Measurements from ENCODE around the gene TBPL1. TPM values are rescaled to one million over a fixed set of nuclear protein-coding genes. Genes with fewer than 3 reads are reported as not detected.

The TBPL1 gene
- total and polyA plus RNA-seq, 9 of the 15 experiments (the other 6 are each of a cell fraction or from before 2014, with no cell fraction given), result 78.1 to 152 (median 107) TPM

DNA sequence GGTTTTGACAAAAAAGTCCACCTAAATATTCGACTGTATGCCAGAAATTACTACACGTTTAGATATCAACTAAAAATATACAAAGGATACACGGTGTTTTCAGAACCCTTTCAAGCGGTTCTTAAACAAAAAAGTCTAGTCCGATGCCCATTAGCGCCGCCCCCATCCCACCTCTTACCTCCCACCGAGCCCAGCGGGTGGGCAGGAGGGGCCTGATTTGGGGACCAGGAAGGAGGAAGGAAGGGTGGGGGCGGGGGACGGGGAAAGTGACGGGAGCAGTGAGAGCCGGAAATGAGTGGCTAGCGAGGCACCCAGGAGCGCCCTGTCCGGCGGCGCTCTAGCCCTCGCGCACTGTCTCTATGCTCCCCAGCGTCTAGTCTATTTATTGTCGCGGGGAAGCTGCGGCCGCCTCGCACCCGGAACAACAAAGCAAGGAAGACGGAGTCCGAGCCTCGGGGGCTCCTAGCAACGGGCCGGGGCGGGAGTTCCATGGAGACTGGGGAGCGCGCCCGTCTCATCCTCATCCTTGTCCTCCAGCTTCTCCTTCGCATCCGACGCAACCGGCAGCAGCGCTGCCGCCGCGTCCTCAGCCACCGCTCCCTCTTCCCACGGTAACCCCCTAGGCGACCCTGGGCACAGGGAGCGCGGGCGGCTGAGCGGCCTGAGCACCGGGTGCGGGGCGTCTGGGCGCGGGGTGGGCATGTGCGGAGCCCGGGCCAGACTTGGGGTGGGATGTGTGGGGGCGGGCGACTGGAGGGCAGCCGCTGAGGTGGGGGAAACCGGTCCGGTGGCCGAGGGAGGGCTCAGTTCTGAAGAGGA lies at the start of gene TBPL1 (continued):
- TF ChIP-seq, protein P1, sequence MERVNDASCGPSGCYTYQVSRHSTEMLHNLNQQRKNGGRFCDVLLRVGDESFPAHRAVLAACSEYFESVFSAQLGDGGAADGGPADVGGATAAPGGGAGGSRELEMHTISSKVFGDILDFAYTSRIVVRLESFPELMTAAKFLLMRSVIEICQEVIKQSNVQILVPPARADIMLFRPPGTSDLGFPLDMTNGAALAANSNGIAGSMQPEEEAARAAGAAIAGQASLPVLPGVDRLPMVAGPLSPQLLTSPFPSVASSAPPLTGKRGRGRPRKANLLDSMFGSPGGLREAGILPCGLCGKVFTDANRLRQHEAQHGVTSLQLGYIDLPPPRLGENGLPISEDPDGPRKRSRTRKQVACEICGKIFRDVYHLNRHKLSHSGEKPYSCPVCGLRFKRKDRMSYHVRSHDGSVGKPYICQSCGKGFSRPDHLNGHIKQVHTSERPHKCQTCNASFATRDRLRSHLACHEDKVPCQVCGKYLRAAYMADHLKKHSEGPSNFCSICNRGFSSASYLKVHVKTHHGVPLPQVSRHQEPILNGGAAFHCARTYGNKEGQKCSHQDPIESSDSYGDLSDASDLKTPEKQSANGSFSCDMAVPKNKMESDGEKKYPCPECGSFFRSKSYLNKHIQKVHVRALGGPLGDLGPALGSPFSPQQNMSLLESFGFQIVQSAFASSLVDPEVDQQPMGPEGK (CRISPR knock-in tag; IDR thresholded peaks at IDR 0.05; ENCODE audit: borderline replicate concordance), result no peak
- TF ChIP-seq RFX1 (IDR thresholded peaks at IDR 0.05), result peak; percentile 89
- TF ChIP-seq NFE2L1 (tag; IDR thresholded peaks at IDR 0.05; ENCODE audit: borderline replicate concordance, low read depth), result no peak
- peak in 1 of 2 experiments; percentile 72; a peak in 1 of 4 replicates for TF ChIP-seq SIN3A (IDR thresholded peaks at IDR 0.05; ENCODE audit: borderline replicate concordance in 2 of 2, control insufficient read depth in 1 of 2, low read depth in 2 of 2, low read length in 2 of 2)
- TF ChIP-seq HDGF (IDR thresholded peaks at IDR 0.05), result no peak
- TF ChIP-seq, protein P2, sequence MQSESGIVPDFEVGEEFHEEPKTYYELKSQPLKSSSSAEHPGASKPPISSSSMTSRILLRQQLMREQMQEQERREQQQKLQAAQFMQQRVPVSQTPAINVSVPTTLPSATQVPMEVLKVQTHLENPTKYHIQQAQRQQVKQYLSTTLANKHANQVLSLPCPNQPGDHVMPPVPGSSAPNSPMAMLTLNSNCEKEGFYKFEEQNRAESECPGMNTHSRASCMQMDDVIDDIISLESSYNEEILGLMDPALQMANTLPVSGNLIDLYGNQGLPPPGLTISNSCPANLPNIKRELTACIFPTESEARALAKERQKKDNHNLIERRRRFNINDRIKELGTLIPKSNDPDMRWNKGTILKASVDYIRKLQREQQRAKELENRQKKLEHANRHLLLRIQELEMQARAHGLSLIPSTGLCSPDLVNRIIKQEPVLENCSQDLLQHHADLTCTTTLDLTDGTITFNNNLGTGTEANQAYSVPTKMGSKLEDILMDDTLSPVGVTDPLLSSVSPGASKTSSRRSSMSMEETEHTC (IDR thresholded peaks at IDR 0.05), result 0 out of 2 replicates have a peak, but pooled peaks have one; percentile 9
- TF ChIP-seq ZNF134 (CRISPR knock-in tag; conservative IDR thresholded peaks at IDR 0.05), result no peak
- TF ChIP-seq SP2 (IDR thresholded peaks at IDR 0.05; ENCODE audit: extremely low read depth, low read depth, low read length, poor library complexity, severe bottlenecking), result peak; percentile 100
- peak; percentile 88 for TF ChIP-seq ELF2 (CRISPR knock-in tag; IDR thresholded peaks at IDR 0.05)
- TF ChIP-seq, protein P3, sequence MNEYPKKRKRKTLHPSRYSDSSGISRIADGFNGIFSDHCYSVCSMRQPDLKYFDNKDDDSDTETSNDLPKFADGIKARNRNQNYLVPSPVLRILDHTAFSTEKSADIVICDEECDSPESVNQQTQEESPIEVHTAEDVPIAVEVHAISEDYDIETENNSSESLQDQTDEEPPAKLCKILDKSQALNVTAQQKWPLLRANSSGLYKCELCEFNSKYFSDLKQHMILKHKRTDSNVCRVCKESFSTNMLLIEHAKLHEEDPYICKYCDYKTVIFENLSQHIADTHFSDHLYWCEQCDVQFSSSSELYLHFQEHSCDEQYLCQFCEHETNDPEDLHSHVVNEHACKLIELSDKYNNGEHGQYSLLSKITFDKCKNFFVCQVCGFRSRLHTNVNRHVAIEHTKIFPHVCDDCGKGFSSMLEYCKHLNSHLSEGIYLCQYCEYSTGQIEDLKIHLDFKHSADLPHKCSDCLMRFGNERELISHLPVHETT (CRISPR knock-in tag; conservative IDR thresholded peaks at IDR 0.05 in 1 of 2, IDR thresholded peaks at IDR 0.05 in 1 of 2), result peak in 1 of 2 experiments; percentile 79; a peak in 1 of 4 replicates
- peak; percentile 75 for TF ChIP-seq NCOR1 (IDR thresholded peaks at IDR 0.05)
- TF ChIP-seq, protein P4, sequence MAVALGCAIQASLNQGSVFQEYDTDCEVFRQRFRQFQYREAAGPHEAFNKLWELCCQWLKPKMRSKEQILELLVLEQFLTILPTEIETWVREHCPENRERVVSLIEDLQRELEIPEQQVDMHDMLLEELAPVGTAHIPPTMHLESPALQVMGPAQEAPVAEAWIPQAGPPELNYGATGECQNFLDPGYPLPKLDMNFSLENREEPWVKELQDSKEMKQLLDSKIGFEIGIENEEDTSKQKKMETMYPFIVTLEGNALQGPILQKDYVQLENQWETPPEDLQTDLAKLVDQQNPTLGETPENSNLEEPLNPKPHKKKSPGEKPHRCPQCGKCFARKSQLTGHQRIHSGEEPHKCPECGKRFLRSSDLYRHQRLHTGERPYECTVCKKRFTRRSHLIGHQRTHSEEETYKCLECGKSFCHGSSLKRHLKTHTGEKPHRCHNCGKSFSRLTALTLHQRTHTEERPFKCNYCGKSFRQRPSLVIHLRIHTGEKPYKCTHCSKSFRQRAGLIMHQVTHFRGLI (CRISPR knock-in tag; IDR thresholded peaks at IDR 0.05), result no peak
- TF ChIP-seq, protein P5, sequence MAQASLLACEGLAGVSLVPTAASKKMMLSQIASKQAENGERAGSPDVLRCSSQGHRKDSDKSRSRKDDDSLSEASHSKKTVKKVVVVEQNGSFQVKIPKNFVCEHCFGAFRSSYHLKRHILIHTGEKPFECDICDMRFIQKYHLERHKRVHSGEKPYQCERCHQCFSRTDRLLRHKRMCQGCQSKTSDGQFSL (CRISPR knock-in tag; IDR thresholded peaks at IDR 0.05), result no peak
- TF ChIP-seq, protein P5 (tag; IDR thresholded peaks at IDR 0.05), result no peak
- TF ChIP-seq, protein P6, sequence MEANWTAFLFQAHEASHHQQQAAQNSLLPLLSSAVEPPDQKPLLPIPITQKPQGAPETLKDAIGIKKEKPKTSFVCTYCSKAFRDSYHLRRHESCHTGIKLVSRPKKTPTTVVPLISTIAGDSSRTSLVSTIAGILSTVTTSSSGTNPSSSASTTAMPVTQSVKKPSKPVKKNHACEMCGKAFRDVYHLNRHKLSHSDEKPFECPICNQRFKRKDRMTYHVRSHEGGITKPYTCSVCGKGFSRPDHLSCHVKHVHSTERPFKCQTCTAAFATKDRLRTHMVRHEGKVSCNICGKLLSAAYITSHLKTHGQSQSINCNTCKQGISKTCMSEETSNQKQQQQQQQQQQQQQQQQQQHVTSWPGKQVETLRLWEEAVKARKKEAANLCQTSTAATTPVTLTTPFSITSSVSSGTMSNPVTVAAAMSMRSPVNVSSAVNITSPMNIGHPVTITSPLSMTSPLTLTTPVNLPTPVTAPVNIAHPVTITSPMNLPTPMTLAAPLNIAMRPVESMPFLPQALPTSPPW (CRISPR knock-in tag; IDR thresholded peaks at IDR 0.05), result peak; percentile 97
- TF ChIP-seq XRCC4 (IDR thresholded peaks at IDR 0.05; ENCODE audit: extremely low read depth, insufficient read depth, insufficient read length), result no peak

Measured in K562 (cell line).